ENCODE data around the gene NCKAP5. TPM values are rescaled to one million over a fixed set of nuclear protein-coding genes. Genes with fewer than 3 reads are reported as not detected.
A peak's percentile ranks its signal among the peaks of the same experiment; 100 is the strongest.

NCKAP5 gene
- total and polyA plus RNA-seq, 2 of the 8 experiments (the other 6 are each of a cell fraction or from before 2014, with no cell fraction given): 0.27 to 0.86 TPM

- Histone ChIP-seq H3K18ac (ENCODE audit: extremely low read depth, low read length) (no peak overlapping the region; the same call in 1 of the 2 replicates), H3K4me2 (ENCODE audit: insufficient read depth in 1 of 2, low read depth in 2 of 2, low read length in 2 of 2) (peak overlapping the region; percentile 68 to 83), H4K20me1 (replicated peaks in 1 of 2; ENCODE audit: control insufficient read depth in 1 of 2, insufficient read depth in 2 of 2, low read length in 2 of 2) (no peaks in the 10 kb centered on the region), H3K9me3 (ENCODE audit: insufficient read depth in 2 of 2, low read depth in 1 of 2, low read length in 1 of 2) (no peaks in the 10 kb centered on the region), H3K27ac (ENCODE audit: low read depth, low read length) (no peak overlapping the region), H3K27me3 (replicated peaks in 1 of 4; ENCODE audit: control insufficient read depth in 3 of 4, extremely low read depth in 1 of 4, insufficient read depth in 3 of 4, low read length in 3 of 4) (peaks cover 0 to 6% (median 0%) of the 10 kb centered on the region in 4 experiments; a peak in 3 of 7 replicates), H3K23me2 (ENCODE audit: low read depth, low read length) (peaks cover 13% of the 10 kb centered on the region; the same call in 1 of the 2 replicates), H3K23ac (ENCODE audit: insufficient read length) (no peak overlapping the region), H4K8ac (ENCODE audit: extremely low read depth, insufficient read depth, low read length) (no peak overlapping the region; the same call in 1 of the 2 replicates), H2AK5ac (ENCODE audit: low read depth, low read length) (no peak overlapping the region), H4K91ac (replicated peaks; ENCODE audit: insufficient read length, low read length) (no peak overlapping the region), H3K79me2 (ENCODE audit: control insufficient read depth in 1 of 2, insufficient read depth in 2 of 2, low read length in 2 of 2) (no peaks in the 10 kb centered on the region), H3K9ac (replicated peaks in 1 of 4; ENCODE audit: extremely low read depth in 1 of 4, low read depth in 3 of 4, low read length in 3 of 4) (no peak overlapping the region), H3K4me3 (ENCODE audit: extremely low read depth in 1 of 4, insufficient read depth in 2 of 4, low read depth in 3 of 4, low read length in 4 of 4) (peak overlapping the region; percentile 51 to 63 (median 56)), H3K36me3 (ENCODE audit: control insufficient read depth in 2 of 4, insufficient read depth in 4 of 4, low read length in 3 of 4) (no peaks in the 10 kb centered on the region), H2BK15ac (ENCODE audit: low read length) (no peak overlapping the region), H4K5ac (ENCODE audit: insufficient read length, low read depth, low read length) (no peak overlapping the region), H2BK20ac (ENCODE audit: low read length) (no peak overlapping the region), H3K4me1 (replicated peaks in 1 of 4; ENCODE audit: control insufficient read depth in 3 of 4, insufficient read depth in 4 of 4, low read length in 3 of 4) (no peaks in the 10 kb centered on the region), H2BK5ac (ENCODE audit: low read depth, low read length) (no peak overlapping the region), H3K14ac (ENCODE audit: insufficient read length) (no peak overlapping the region), H3K79me1 (ENCODE audit: low read depth, low read length) (no peaks in the 10 kb centered on the region), H3K56ac (replicated peaks; ENCODE audit: insufficient read length, low read depth, low read length) (no peak overlapping the region), H3K4ac (replicated peaks; ENCODE audit: insufficient read length, low read depth, low read length) (no peak overlapping the region), H2AFZ (ENCODE audit: low read length) (0 out of 2 replicates have a peak overlapping the region, but pooled peaks have one; percentile 36), H2BK120ac (replicated peaks; ENCODE audit: low read depth, low read length) (no peak overlapping the region), H2BK12ac (ENCODE audit: low read depth, low read length) (no peak overlapping the region)
- ChIA-PET CTCF (ENCODE audit: partially characterized antibody) (interaction anchor here (0.6 to 1.2 kb wide), 3 partner anchors 61 to 295 kb away, joined by 3 read pairs; no protein-coding TSS in a partner anchor), POLR2A (ENCODE audit: partially characterized antibody) (no interaction called here)
- FAIRE-seq: no peak
- TF ChIP-seq CHD1 (IDR thresholded peaks at IDR 0.05; ENCODE audit: low read depth, low read length): no peak
- peak; percentile 3 for TF ChIP-seq KDM4A (IDR thresholded peaks at IDR 0.05; ENCODE audit: low read depth, low read length, severe bottlenecking)
- peak in 1 of 2 experiments; percentile 68 for DNase-seq (ENCODE audit: low read depth in 1 of 2, low spot score in 2 of 2)
- WGBS, 2 experiments (ENCODE audit: extremely low coverage in 1 of 2, insufficient coverage in 1 of 2, insufficient read length in 1 of 2, insufficient replicate concordance in 2 of 2, low coverage in 1 of 2, low lambda C conversion rate in 2 of 2, missing lambda C conversion rate in 1 of 2): 5% methylated on average over 10 of the region's 19 CpGs; no CpG with 5 or more reads in 1 of the 2 experiments
Measured at GRCh38 chr2:133265432-133265949, 302.8 kb downstream of the NCKAP5 start.
